Putamen (tissue), 1 donor: ENCODE data around the gene MAN1B1.

Experiments used
- DNase-seq: peaks from one replicate; pipeline ENCODE4 v3.0.0-alpha.2; 2016; ENCODE audit warnings: low spot score

MAN1B1 gene

GRCh38 chr9:137086531-137087408 is at the start of gene MAN1B1:
MAN1B1 (plus strand) TSS chr9:137086985; CDS start chr9:137087000, 15 bp downstream.
- peak; percentile 96 for DNase-seq

DNA sequence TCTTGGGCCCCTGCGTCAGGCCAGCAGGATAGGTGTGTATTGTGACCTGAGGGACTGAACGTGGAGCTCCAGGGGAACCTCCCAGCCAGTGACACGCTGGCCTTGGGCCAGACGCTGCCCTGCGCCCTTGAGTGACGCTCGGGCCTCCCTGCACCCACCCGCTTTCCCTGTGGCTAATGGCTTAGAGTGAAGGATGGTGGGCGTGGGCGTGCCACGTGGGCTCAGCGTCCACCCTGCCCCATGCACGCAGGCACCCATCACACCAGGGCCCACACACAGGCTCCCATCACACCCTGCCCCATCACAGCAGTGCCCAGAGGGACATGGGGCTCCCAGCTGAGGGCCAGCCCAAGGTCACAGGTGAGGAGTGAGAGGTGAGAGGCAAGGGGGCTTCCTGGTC is 49.8 kb upstream of the MAN1B1 start:
- DNase-seq = no peak

GRCh38 chr9:137037483-137037882 is 49.3 kb upstream of the MAN1B1 start:
- DNase-seq = no peak

DNA sequence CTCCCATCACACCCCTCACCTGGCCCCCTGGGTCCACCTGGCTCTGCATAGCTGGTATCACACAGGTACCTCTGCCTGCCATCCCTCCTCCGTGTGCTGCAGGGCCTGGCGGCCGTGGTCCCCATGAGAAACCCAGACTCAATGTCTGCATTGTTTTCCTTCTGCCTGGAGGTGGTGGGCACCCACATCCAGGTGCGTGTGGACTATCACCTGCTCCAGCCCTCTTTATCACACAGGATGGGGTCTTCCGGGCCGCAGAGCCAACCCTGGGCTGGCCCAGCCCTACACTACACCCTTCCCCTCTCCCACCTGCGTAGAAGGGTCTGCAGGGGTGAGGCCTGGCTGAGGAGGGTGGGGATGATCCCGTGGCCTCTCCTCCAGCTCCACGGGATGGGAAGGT is 47.9 kb upstream of the MAN1B1 start:
- no peak for DNase-seq

GRCh38 chr9:137039611-137040366 is 47.0 kb upstream of the MAN1B1 start:
- no peak for DNase-seq

GRCh38 chr9:137040568-137040967 is 46.2 kb upstream of the MAN1B1 start:
- no peak for DNase-seq

DNA sequence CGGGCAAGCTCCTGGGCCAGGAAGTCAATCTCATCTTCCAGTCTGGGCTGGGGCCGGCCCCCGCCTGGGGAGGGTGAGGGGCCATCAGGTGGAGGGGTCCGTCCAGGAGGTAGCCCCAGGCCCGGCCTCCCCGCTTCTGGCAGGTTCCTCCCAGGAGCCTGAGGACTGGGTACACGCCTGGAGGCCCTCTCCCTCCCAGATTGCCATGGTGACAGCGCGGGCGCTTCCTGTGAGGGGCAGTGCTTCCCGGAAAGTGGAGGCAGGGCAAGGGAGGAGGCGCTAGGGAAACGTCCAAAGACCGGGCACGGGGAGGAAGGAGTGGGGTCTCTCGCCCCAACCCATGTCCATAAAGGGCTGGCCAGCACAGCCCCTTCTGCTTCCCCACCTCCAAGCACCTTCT is 45.7 kb upstream of the MAN1B1 start:
- no peak for DNase-seq

DNA sequence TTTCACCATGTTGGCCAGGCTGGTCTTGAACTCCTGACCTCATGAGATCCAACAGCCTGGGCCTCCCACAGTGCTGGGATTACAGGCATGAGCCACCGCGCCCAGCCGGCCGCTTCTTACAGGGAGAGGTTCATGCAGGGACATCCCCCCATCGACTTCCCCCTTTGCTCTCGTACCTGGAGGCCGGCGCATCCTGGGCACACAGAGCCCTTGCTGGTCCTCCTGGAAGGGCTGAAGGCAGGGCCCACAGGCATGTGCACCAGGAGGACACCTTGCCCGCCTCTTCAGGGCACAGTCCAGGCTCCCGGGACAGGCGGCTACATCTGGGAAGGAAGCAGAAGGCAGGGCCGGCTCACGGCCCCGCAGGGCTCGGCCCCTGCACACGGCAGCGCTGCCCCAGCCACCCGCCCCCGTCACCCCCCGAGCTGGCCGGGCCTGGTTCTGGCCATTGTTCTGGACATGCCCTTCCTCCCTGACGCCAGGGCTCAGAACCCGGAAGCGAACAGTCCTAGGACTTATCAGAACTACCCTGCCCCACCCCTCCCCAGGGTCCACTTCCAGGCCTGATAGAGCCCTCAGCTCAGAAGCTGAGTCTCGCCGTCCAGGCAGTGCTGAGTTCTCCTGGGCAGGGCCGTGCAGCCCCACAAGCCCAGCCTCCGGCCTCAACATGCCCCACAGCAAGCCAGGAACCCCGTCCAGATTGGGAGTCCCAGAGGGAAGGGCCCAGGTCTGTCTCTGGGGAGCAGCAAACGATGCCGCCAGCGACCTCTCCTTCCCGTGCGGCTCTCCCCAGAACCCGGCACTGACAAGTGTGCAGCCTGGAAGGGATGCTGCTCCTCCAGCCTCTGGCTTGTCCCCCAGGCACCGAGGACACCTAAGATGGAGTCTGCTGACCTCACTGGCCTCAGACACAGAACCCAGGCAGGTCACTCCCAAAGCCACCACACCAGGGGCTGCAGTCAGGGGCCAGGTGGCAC is 43.7 kb upstream of the MAN1B1 start:
- DNase-seq = no peak

DNA sequence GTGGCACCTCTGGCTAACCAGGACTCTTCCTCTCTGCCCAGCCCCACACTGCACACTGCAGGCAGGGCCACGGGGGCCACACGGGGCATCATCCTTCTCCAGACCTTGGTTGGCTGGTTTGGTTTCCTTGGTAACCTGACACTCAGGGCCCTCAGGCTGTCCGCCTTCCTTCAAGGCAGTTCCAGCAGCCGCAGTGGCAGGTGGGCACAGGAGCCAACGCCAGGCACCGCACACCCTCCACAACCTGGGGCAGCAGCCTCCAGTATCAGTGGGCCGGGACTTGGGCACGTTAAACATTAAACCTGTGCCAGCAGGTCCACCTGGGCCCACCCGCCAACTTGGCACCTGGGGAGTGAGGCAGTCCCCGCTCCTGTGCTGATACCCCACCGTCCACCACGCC is 42.7 kb upstream of the MAN1B1 start:
- no peak for DNase-seq

- no peak for DNase-seq
Observed at GRCh38 chr9:137044502-137045177, 42.1 kb upstream of the MAN1B1 start.

DNA sequence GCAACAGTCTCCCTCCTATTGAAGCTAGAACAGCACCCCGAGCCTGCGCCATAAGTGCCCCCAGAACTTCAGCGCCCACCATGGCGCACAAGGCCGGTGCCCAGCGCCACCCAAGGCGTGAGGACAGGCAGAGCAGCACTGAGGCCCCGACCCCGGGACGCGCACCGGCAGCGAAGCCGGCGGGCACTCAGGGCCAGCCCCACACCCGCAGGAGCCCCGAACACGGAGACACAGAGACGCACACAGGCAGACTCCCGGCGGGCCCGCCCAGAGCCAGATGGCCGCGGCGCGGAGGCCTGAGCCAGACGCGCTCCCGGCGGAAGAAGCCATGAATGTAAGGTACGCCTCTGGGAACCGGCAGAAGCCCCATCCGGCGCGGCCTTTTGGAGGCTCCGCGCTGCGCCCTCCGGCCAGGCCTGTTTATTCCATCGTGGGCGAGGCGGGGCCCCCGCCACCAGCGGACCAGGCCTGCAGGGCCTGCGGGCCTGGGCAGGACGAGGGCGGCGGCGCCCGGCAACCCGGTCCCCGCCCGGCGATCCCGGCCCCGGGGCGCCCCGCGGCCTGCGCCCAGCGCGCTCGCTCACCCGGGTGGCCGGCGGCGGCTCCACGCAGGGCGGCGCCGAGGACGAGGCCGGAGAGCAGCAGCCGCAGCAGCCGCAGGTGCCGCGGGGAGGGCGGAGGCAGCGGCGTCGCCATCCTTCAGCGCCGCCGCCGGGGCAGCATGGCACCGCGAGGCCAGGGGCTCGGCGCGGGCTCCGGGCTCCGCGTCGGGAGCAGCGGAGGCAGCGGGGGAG is 41.3 kb upstream of the MAN1B1 start:
- DNase-seq = no peak

GRCh38 chr9:137046088-137046787 is 40.5 kb upstream of the MAN1B1 start, which contains the start of gene NPDC1:
NPDC1 (minus strand) TSS chr9:137046177; CDS start chr9:137045989, 188 bp downstream.
- DNase-seq = peak; percentile 69

- DNase-seq = no peak
Observed at GRCh38 chr9:137048655-137049543, 37.9 kb upstream of the MAN1B1 start.

GRCh38 chr9:137049544-137050449 is 37.0 kb upstream of the MAN1B1 start:
- DNase-seq = peak; percentile 53

GRCh38 chr9:137050570-137050969 is 36.2 kb upstream of the MAN1B1 start:
- no peak for DNase-seq

GRCh38 chr9:137051145-137051724 is 35.5 kb upstream of the MAN1B1 start:
- DNase-seq = no peak

GRCh38 chr9:137052293-137052692 is 34.5 kb upstream of the MAN1B1 start:
- DNase-seq = no peak
